Activated CD4-positive, CD25-positive, alpha-beta regulatory T cell treated with anti-CD3 and anti-CD28 coated beads, Interleukin-2, amount 50 U/mL, for 16 hours (primary cell): ENCODE measurements around the gene FXYD2.
"Not testable (repeated sequence)": the region's sequence is repeated elsewhere in the genome, so short reads cannot be mapped to it uniquely, and the experiment has no call there.

ENCODE experiments used
- DNase-seq: peaks from one replicate; pipeline ENCODE4 v3.0.0-alpha.2; 2020; ENCODE audit warnings: low read depth, low spot score

Gene FXYD2

GRCh38 chr11:117824571-117825537 is at the start of gene FXYD2:
TSS of gene FXYD2 (minus strand) at chr11:117824744. CDS start at chr11:117824678, 66 bp downstream.
- DNase-seq, result no peak

GRCh38 chr11:117873828-117874125 is 49.2 kb upstream of the FXYD2 start:
- DNase-seq, result no peak

- DNase-seq, result no peak
Measured at GRCh38 chr11:117872975-117873827, 48.7 kb upstream of the FXYD2 start.

- no peak for DNase-seq
Measured at GRCh38 chr11:117872420-117872961, 47.9 kb upstream of the FXYD2 start.

GRCh38 chr11:117871784-117872183 is 47.2 kb upstream of the FXYD2 start:
- DNase-seq, result no peak

GRCh38 chr11:117871160-117871559 is 46.6 kb upstream of the FXYD2 start:
- DNase-seq, result no peak

- no peak for DNase-seq
Measured at GRCh38 chr11:117870103-117870952, 45.8 kb upstream of the FXYD2 start.

GRCh38 chr11:117869604-117870003 is 45.1 kb upstream of the FXYD2 start:
- DNase-seq, result no peak

GRCh38 chr11:117868815-117869561 is 44.4 kb upstream of the FXYD2 start:
- no peak for DNase-seq

GRCh38 chr11:117868088-117868487 is 43.5 kb upstream of the FXYD2 start:
- DNase-seq, result no peak

GRCh38 chr11:117866526-117866925 is 42.0 kb upstream of the FXYD2 start:
- DNase-seq, result no peak

- not testable (repeated sequence) for DNase-seq
Measured at GRCh38 chr11:117865546-117865945, 41.0 kb upstream of the FXYD2 start.

- no peak for DNase-seq
Measured at GRCh38 chr11:117863383-117863782, 38.8 kb upstream of the FXYD2 start.

GRCh38 chr11:117862753-117863152 is 38.2 kb upstream of the FXYD2 start:
- no peak for DNase-seq

GRCh38 chr11:117862019-117862725 is 37.6 kb upstream of the FXYD2 start:
- DNase-seq, result no peak

GRCh38 chr11:117861151-117862018 is 36.8 kb upstream of the FXYD2 start:
- DNase-seq, result no peak

- DNase-seq, result no peak
Measured at GRCh38 chr11:117860139-117860538, 35.6 kb upstream of the FXYD2 start.

GRCh38 chr11:117859488-117860112 is 35.1 kb upstream of the FXYD2 start:
- DNase-seq, result no peak

GRCh38 chr11:117859061-117859460 is 34.5 kb upstream of the FXYD2 start:
- DNase-seq, result no peak
